ENCODE measurements around the gene RPP25L.
A peak's percentile ranks its signal among the peaks of the same experiment; 100 is the strongest.

The RPP25L gene

DNA sequence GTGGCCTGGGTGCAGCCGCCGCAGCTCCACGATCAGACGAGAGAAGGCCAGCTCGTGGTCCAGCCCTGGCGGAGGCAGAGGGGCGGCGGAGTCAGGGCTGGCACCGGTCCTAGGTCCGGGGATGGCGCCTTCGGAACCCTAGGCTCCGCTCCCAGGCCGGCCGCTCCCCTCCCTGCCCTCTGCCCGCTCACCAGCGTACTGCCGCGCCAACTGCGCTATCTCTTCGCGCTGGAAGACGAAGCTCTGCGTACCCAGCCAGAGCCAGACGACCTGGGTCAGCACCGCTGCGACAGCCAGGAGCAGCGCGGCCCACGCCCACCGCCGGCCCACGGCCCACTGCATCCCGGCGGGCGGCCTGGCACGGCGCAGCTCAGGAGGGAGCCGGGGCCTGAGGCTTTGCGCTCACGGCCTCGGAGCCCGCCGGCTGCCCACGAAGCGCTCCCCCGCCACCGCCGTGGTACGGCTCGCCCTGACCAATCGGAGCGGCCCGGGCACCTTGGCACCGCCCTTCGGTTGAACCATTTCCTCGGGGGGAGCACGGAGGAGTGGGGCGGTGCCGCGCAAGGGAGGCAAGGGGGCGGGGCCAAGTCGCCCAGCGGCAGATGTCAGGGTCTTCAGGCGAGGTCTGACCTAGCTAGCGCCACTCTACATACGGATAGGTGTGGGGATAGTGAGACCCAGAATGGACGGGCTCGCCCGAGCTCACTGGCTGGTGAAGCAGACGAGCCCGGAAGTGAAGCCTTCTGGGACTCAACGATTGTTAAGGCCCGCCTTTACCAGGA, 25.6 kb upstream of the RPP25L start, which contains the start of gene SIGMAR1:
Gene SIGMAR1, minus strand, starts transcription at position 432 of the 782 bp plus-strand sequence. Its CDS starts 90 bp downstream, at position 342.
- peak; percentile 96 for DNase-seq

DNA sequence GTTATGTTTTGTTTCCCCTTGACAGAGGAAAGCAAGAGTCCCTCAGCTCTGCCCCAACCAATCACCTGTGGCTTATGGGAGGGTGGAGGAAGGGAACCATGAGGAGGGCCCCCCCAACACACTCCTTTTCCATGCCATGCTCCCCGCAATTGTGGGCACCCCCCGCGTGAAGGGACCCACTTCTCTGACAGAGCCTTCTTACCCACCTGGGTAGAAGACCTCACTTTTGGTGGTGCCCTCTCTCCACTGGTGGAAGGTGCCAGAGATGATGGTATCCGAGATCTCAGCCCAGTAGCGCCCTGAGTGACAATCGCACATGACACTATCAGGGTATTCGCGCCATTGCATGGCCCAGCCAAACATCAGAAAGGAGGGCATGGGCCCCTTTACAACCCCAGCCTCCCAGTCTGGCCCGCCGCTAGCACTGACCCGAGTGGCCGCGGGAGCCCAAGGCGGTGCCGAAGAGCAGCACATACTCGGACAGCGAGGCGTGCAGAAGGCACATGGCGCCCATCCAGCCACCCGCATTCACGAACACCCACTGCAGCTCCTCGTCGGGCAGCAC, 25.0 kb upstream of the RPP25L start:
- peak; percentile 14 for DNase-seq

GRCh38 chr9:34635556-34635955, 23.7 kb upstream of the RPP25L start:
- no peak for DNase-seq

GRCh38 chr9:34634551-34635248, 22.8 kb upstream of the RPP25L start:
- no peak for DNase-seq

GRCh38 chr9:34633851-34634550, 22.1 kb upstream of the RPP25L start:
- peak; percentile 84 for DNase-seq

DNA sequence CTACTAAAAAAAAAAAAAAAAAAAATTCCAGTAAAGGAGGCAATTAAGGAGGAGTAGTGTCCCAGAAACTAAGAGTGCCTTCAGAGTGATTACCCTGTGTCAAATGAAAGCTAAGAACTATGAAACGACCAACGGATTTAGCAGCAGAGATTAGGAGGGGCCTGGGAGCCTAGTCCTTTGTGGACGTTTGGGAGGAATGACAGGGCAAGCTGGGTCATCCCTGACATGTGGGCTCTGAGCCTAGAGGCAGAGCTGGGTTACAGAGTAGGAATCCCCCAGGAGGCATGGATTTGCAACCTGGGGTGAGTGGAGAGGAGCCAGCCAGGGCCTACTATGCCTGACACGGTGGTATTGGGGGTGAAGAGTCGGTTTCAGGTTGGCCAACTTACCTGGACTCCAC, 21.3 kb upstream of the RPP25L start:
- DNase-seq = no peak

DNA sequence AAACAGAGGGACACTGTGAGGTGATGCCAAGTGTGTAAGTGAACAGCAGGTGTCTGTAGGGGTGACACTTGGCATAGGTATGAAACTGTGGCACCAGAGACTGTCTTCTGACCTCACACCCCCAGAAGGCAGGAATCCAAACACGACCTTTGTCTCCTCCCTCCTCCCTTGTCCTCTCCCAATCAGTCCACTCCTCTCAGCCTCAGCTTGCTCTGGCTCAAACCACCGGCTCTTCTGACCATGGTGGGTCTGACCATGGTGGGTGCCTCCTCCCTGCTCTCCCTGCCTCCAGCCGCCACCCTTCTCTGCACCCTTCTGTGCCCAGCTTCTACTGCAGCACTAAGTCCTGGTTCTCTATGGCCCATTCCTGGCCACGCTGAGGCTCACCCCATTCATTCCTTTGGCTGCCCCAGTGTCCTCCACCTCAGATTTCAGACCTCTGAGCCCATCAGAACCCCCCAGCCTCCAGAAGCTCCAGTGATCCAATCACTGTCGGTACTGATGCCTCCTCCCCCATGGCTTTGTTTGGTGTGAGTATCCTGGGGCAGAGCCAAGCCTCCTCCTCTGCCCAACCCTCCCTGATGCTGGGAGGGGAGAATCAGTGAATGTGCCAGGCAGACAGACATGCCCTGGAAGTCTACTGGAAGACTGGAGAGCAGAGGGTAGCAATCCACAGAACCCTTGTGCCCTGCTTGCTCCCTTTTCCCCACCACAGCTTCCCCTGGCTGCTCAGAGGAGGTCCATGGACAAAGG, 18.7 kb upstream of the RPP25L start:
- DNase-seq = no peak

GRCh38 chr9:34629491-34629808, 17.6 kb upstream of the RPP25L start:
- DNase-seq = no peak

DNA sequence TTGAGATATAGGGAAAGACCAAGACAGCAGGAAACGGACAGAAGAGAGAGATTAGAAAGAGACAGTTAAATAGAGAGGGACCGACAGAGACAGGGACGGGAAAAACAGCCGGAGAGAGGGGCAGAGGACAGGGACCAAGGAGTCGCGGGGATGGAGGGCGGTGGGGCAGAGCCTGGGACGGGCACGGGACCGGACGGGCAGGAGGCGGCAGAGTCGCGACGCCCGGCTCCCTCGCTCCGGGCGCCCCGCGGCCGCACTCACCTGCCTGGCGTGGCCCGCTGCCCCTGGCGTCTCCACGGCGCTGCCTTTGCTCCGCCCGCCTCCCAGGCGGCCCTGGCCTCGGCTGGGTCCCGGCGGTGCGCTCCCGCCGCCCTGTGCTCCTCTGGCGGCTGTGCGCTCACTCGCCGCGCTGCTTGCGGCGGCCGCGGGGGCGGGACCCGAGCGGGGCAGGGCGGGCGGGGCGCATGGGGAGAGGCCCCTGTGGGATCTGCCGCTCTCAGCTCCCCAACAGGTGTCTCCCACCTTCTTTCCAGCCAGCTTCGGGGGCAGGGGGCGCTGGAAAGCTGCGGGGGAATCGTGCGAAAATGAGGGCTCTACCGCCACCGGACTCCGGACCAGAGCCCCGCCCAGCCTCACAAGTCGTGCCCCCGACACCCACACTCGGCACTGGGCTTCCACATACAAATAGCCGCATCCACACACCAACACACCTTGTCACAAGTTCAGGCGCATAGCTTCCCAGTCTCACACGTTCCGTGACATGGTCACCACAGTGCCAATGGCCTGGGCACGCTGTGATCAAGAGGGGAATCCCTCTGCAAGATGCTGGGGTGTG, 17.0 kb upstream of the RPP25L start, which contains the start of gene ARID3C:
Gene ARID3C, minus strand, starts transcription at position 411 of the 835 bp plus-strand sequence. CDS start 1,052 bp downstream, outside the sequence.
- DNase-seq = peak; percentile 51

- DNase-seq = no peak
These were observed 16.1 kb upstream of the RPP25L start for GRCh38 chr9:34627716-34628655.

- no peak for DNase-seq
These were observed 13.2 kb upstream of the RPP25L start for GRCh38 chr9:34625186-34625486.

GRCh38 chr9:34624475-34625185, 12.7 kb upstream of the RPP25L start:
- DNase-seq = no peak

DNA sequence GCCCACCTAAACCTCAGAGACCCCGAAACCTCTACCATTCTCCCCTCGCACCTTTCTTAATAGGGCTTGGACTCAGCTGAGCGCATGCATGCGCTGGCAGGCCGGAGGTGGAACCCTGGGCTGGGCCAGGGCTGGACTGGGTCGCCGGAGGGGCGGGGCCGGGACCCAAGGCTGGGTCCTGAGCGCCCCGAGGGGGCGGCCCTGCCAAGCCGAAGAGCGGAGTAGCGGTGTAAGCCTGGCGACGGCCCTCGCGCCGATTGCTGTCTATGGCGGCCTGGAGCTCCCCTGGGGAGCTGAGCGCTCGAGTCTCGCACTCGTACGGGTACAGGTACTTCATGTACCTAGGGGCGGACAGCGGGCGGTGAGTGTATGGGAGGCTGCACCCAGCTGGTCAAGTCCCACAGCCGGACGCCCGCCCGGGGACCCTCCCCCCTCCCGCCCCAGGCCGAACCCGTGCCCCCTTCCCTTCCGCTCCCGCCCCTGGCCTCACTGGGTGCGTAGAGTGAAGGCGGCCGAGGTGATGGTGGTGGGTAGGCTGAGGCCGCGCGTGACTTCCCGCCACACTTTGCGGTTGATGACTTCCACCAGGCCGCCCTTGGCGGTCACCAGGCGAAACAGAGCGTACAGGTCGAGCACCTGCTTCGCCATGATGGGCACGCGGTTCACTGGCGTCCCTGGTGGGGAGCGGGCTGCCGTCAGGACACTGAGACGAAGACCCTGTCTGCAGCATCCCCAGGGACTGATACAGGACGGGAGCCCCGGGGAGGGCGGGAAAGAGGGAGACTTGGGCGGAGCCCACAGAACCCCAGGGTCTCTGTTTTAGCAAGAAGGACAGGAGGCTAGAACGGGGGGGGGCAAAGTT, 11.7 kb upstream of the RPP25L start:
- DNase-seq = no peak

DNA sequence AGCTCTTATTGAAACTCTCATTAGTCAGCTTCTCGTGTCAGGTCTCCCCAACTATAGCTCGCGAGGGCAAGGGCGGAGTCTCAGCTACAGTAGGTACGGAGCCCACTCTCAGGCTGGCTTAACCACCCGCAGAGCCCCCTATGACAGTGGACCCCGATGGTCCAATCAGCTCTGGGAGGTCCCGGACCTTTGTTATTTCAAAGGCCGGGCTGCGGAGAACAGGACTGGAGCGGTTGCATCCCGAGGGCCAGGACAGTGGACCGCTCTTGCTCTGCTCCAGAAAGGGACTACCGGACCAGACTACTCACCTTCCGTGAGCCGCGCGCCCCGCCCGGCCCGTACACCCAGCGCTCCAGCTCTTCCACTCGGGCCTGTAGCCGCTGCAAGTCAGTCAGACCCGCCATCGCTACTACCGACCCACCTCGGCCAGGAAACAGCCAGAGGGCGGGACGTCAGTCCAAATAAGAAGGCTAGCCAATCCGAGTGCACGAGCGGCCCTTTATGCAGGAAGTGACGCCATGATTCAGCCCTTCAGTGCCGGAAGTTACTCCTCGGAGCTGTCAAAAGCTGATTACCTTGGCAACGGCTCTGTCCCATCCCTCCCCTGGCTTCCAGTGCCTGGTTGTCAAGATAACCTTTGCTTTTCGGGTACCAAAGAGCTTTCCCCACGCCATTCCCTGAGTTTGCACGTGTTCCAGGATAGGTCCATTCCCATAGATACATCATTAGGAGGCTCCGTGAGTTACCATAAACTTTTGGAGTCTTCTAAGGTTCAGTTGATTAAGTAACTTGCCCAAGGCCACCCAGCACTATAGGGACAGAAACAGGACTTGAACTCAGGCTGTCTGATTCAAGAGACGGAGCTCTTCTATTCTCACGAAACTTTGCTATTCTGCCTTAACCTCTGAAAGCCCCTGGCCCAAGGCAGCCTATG, 8.4 kb upstream of the RPP25L start, which contains the start of gene DCTN3:
Gene DCTN3, minus strand, starts transcription at position 435 of the 934 bp plus-strand sequence. Its CDS starts 31 bp downstream, at position 404.
- DNase-seq = peak; percentile 96

GRCh38 chr9:34615132-34615531, 3.2 kb upstream of the RPP25L start:
- no peak for DNase-seq

DNA sequence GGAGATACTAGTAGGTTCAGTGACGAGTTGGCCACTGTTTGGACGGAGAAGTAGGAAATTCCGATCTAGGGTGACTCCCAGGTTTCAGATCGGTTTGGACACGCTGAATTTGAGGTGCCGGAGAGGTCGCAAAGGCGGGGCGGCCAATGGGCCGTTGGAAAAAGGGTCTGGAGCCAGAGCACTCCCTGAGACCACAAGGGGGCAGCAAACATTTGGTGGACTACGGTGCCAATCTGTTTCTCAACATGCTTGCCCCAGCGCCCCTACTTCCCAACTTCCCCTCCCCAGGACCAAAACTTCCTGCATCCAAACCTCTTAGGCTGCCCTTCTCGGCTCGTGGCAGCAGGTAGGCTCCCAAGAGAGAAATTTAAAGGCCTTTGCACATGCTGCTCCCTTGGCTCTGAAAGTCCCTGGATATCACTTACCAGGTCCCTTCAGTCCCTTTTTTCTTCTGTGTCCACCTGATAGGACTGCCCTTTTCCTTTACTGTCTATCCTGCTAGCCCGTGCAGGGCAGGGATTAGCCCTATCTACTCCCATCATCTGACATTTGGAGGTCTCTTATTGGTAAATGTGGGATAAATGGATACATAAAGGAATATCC, 992 bp upstream of the RPP25L start:
- peak; percentile 79 for DNase-seq

- DNase-seq = no peak
These were observed 566 bp downstream of the RPP25L start for GRCh38 chr9:34611251-34611810.

Data from CD4-positive, alpha-beta T cell treated with Interleukin-10 for 1 hour (primary cell).